HG03354 (cell line): ENCODE measurements around the gene MORF4L1.
"Not testable (repeated sequence)": the region's sequence is repeated elsewhere in the genome, so short reads cannot be mapped to it uniquely, and the experiment has no call there.

Source experiments
- ATAC-seq: cut with Tn5 transposase; IDR thresholded peaks from one replicate; pipeline ENCODE4 v1.9.1; 2021; ENCODE audit warnings: mild to moderate bottlenecking; ENCODE audit not compliant: unreplicated experiment, poor library complexity, severe bottlenecking

MORF4L1 gene

GRCh38 chr15:78854833-78855372 is 17.8 kb upstream of the MORF4L1 start:
- no peak for ATAC-seq

- ATAC-seq: no peak
Measured at GRCh38 chr15:78855746-78856145, 16.9 kb upstream of the MORF4L1 start.

GRCh38 chr15:78859971-78860719 is 12.5 kb upstream of the MORF4L1 start:
- peak; percentile 68 for ATAC-seq

- not testable (repeated sequence) for ATAC-seq
Measured at GRCh38 chr15:78865585-78865984, 7.1 kb upstream of the MORF4L1 start.

GRCh38 chr15:78866031-78866430 is 6.7 kb upstream of the MORF4L1 start:
- ATAC-seq: not testable (repeated sequence)

GRCh38 chr15:78866803-78867202 is 5.9 kb upstream of the MORF4L1 start:
- no peak for ATAC-seq

- ATAC-seq: no peak
Measured at GRCh38 chr15:78868366-78868765, 4.3 kb upstream of the MORF4L1 start.

GRCh38 chr15:78871483-78872127 is 1.1 kb upstream of the MORF4L1 start:
- ATAC-seq: not testable (repeated sequence)

- ATAC-seq: peak; percentile 72
Measured at GRCh38 chr15:78872972-78873792, 492 bp downstream of the MORF4L1 start.

GRCh38 chr15:78873793-78874765 is 1.4 kb downstream of the MORF4L1 start:
- ATAC-seq: no peak

GRCh38 chr15:78875107-78875914 is 2.6 kb downstream of the MORF4L1 start:
- no peak for ATAC-seq

- ATAC-seq: not testable (repeated sequence)
Measured at GRCh38 chr15:78876954-78877353, 4.3 kb downstream of the MORF4L1 start.

GRCh38 chr15:78878356-78878755 is 5.7 kb downstream of the MORF4L1 start:
- no peak for ATAC-seq

GRCh38 chr15:78879517-78880241 is 7.0 kb downstream of the MORF4L1 start:
- ATAC-seq: no peak

GRCh38 chr15:78880242-78880533 is 7.5 kb downstream of the MORF4L1 start:
- ATAC-seq: no peak

GRCh38 chr15:78880813-78881212 is 8.1 kb downstream of the MORF4L1 start:
- no peak for ATAC-seq

GRCh38 chr15:78881681-78882080 is 9.0 kb downstream of the MORF4L1 start:
- ATAC-seq: no peak

GRCh38 chr15:78889000-78889399 is 16.3 kb downstream of the MORF4L1 start:
- ATAC-seq: no peak
